Right lobe of liver (tissue), 6 donors: ENCODE data around the gene HS3ST6. TPM values are rescaled to one million over a fixed set of nuclear protein-coding genes. Genes with fewer than 3 reads are reported as not detected.

ENCODE experiments used
- ATAC-seq, 4 donors: fragments of 200-7000 bp; cut with Tn5 transposase; one replicate each; pipeline ENCODE4 v1.9.1; 2020; ENCODE audit warnings: mild to moderate bottlenecking in 4 of 4, moderate library complexity in 4 of 4
- DNase-seq, 3 donors: peaks; one replicate each; pipeline ENCODE4 v3.0.0-alpha.2; 2020
- H3K27ac ChIP-seq, 3 donors: fragments of 200-600 bp; one replicate each; pipeline ENCODE4 v1.8.0; 2022
- H3K27me3 ChIP-seq, 2 donors: fragments of 200-600 bp; one replicate each; pipeline ENCODE4 v1.8.0; 2022
- H3K36me3 ChIP-seq, 4 donors: fragments of 200-600 bp; sonication (generic) in 1 of 4; one replicate each; pipeline versions ENCODE4 v1.5.1 to v1.8.0; 2017 to 2022; ENCODE audit warnings: control low read depth in 1 of 4
- H3K4me1 ChIP-seq, 4 donors: fragments of 200-600 bp; sonication (generic) in 1 of 4; one replicate each; pipeline versions ENCODE4 v1.5.1 to v1.8.0; 2017 to 2022; ENCODE audit warnings: control low read depth in 1 of 4
- H3K4me3 ChIP-seq, 3 donors: fragments of 200-600 bp; one replicate each; pipeline ENCODE4 v1.8.0; 2022
- H3K9me3 ChIP-seq, 4 donors: fragments of 200-600 bp; sonication (generic) in 1 of 4; one replicate each; pipeline versions ENCODE4 v1.5.1 to v1.8.0; 2017 to 2022; ENCODE audit warnings: control low read depth in 1 of 4
- CTCF ChIP-seq, 4 donors: fragments of 200-600 bp in 3 of 4; fragments of 450-650 bp in 1 of 4; IDR thresholded peaks; one replicate each; pipeline versions ENCODE4 v1.5.1 to v1.8.0; 2016 to 2022; ENCODE audit warnings: antibody characterized with exemption in 4 of 4, mild to moderate bottlenecking in 2 of 4
- POLR2A ChIP-seq: fragments of 450-650 bp; IDR thresholded peaks from one replicate; pipeline ENCODE4 v1.6.1; 2017; ENCODE audit warnings: antibody characterized with exemption, mild to moderate bottlenecking
- WGBS: methylation state at CpG from one replicate; pipeline ENCODE4 v1.1.6; 2018; ENCODE audit warnings: low coverage, low lambda C conversion rate; ENCODE audit not compliant: insufficient coverage; ENCODE audit errors: missing lambda C conversion rate; 5-methylcytosine and 5-hydroxymethylcytosine counted together
- intact Hi-C, 2 donors: fragments of 100-400 bp; cut with DNase I; formaldehyde crosslinking; loops; one replicate each; pipeline versions ENCODE4 v1.11.2 to v1.14.1; 2022
- total RNA-seq, 6 experiments: library from RNA; depleted of rRNA in 2 of 6; stranded (reverse); fragments of >200 nt in 2 of 6; fragmentation: NEBNext Ultra II Directional in 3 of 6; extraction: Animal tissue kit (Norgen Biotek cat#: 25700) in 3 of 6; gene quantifications; one replicate each; pipeline versions ENCODE4 v1.1.0 to v1.2.4, GENCODE V29; 2016 to 2023
- donor health status: DM: no; HTN: yes; CAD: no.
- donor health status: DM: no; HTN: no; CAD: no.
- donor health status: DM: no; HTN: no; CAD: no.
- donor health status: DM: no; HTN: yes; CAD: no.
- donor health status: DM: no; HTN: yes; CAD: no.

Gene HS3ST6
- total RNA-seq, 6 experiments from 2014 or later, result not detected

GRCh38 chr16:1903845-1904840, 14.1 kb downstream of the HS3ST6 start:
- H3K36me3 ChIP-seq, result no peaks in the 10 kb centered on the region
- H3K27me3 ChIP-seq, result no peaks in the 10 kb centered on the region
- no peak for TF ChIP-seq POLR2A
- no peak for TF ChIP-seq CTCF (IDR thresholded peaks at IDR 0.05)
- H3K4me3 ChIP-seq, result no peak overlapping the region
- ATAC-seq, result no peak
- no peaks in the 10 kb centered on the region for H3K9me3 ChIP-seq
- H3K4me1 ChIP-seq, result no peaks in the 10 kb centered on the region
- 44% methylated on average over 6 of the region's 22 CpGs for WGBS
- H3K27ac ChIP-seq, result no peak overlapping the region
- DNase-seq, result no peak
- intact Hi-C loops, result no loop called here

- H3K27me3 ChIP-seq, result no peaks in the 10 kb centered on the region
- DNase-seq (no peak), ATAC-seq (no peak)
- no peak overlapping the region for H3K27ac ChIP-seq
- no peak for TF ChIP-seq CTCF (IDR thresholded peaks at IDR 0.05)
- no peak for TF ChIP-seq POLR2A
- 77% methylated on average over 5 of the region's 13 CpGs for WGBS
- no peak overlapping the region for H3K4me3 ChIP-seq
- no peaks in the 10 kb centered on the region for H3K9me3 ChIP-seq
- no peaks in the 10 kb centered on the region for H3K4me1 ChIP-seq
- H3K36me3 ChIP-seq, result no peaks in the 10 kb centered on the region
- intact Hi-C loops, result no loop called here
These were observed 15.0 kb downstream of the HS3ST6 start for GRCh38 chr16:1903220-1903574.

GRCh38 chr16:1902547-1903219, 15.5 kb downstream of the HS3ST6 start:
- DNase-seq, result no peak

GRCh38 chr16:1900452-1900774, 17.8 kb downstream of the HS3ST6 start:
- no peak overlapping the region for H3K27ac ChIP-seq
- H3K36me3 ChIP-seq, result no peaks in the 10 kb centered on the region
- H3K4me3 ChIP-seq, result no peak overlapping the region
- intact Hi-C loops, result no loop called here
- ATAC-seq, result no peak
- no peak for TF ChIP-seq POLR2A
- no peak for TF ChIP-seq CTCF (IDR thresholded peaks at IDR 0.05)
- no peaks in the 10 kb centered on the region for H3K9me3 ChIP-seq
- 22% methylated on average over 8 of the region's 9 CpGs for WGBS
- DNase-seq, result no peak
- no peaks in the 10 kb centered on the region for H3K4me1 ChIP-seq
- H3K27me3 ChIP-seq, result no peaks in the 10 kb centered on the region

More at GRCh38 chr16:1902547-1903219, 15.5 kb downstream of the HS3ST6 start:
- Histone ChIP-seq H3K36me3 (no peaks in the 10 kb centered on the region), H3K27me3 (no peaks in the 10 kb centered on the region), H3K27ac (no peak overlapping the region), H3K4me3 (no peak overlapping the region), H3K4me1 (no peaks in the 10 kb centered on the region), H3K9me3 (no peaks in the 10 kb centered on the region)
- intact Hi-C loops, result no loop called here
- no peak for ATAC-seq
- 70% methylated on average over 5 of the region's 20 CpGs for WGBS
- TF ChIP-seq CTCF (IDR thresholded peaks at IDR 0.05) (no peak), POLR2A (no peak)
